CD8-positive, alpha-beta memory T cell (primary cell): ENCODE results near the gene TNRC18. TPM values are rescaled to one million over a fixed set of nuclear protein-coding genes. Genes with fewer than 3 reads are reported as not detected.

Experiments used
- CTCF ChIA-PET: fragments of 350-600 bp; sonication (Branson Sonifier 250); formaldehyde crosslinking; loops from one replicate; lab custom pipeline; 2021; ENCODE audit warnings: antibody characterized with exemption; lab: Charles Lee
- POLR2A ChIA-PET: fragments of 350-600 bp; sonication (Branson Sonifier 250); formaldehyde crosslinking; loops from one replicate; lab custom pipeline; 2021; ENCODE audit warnings: antibody characterized with exemption; lab: Charles Lee
- DNase-seq, 5 donors: peaks; one replicate each; pipeline versions ENCODE4 v3.0.0 to v3.0.0-alpha.2; 2020 to 2022; ENCODE audit warnings: mixed read lengths in 1 of 5
- H3K27ac ChIP-seq: one replicate; pipeline ENCODE4 v1.7.0; 2013; ENCODE audit warnings: low read depth, mild to moderate bottlenecking, low read length, moderate library complexity
- H3K27me3 ChIP-seq: 2 replicates; pipeline ENCODE4 v1.7.0; 2013; ENCODE audit warnings: low read length, mild to moderate bottlenecking; ENCODE audit not compliant: insufficient read depth, poor library complexity, severe bottlenecking
- H3K36me3 ChIP-seq: 2 replicates; pipeline ENCODE4 v1.7.0; 2013; ENCODE audit warnings: mild to moderate bottlenecking, low read length, moderate library complexity; ENCODE audit not compliant: insufficient read depth
- H3K4me1 ChIP-seq: 2 replicates; pipeline ENCODE4 v1.7.0; 2013; ENCODE audit warnings: mild to moderate bottlenecking, low read length, moderate library complexity; ENCODE audit not compliant: insufficient read depth
- H3K4me3 ChIP-seq: 2 replicates; pipeline ENCODE4 v1.7.0; 2013; ENCODE audit warnings: mild to moderate bottlenecking, low read length
- H3K9me3 ChIP-seq: 2 replicates; pipeline ENCODE4 v1.7.0; 2013; ENCODE audit warnings: mild to moderate bottlenecking, low read length
- H3K27ac Mint-ChIP-seq, 8 donors: one replicate each; pipeline ENCODE4 v1.8.0; 2020 to 2021; ENCODE audit warnings: mixed read lengths in 8 of 8, mild to moderate bottlenecking in 6 of 8, inconsistent platforms in 3 of 8, moderate library complexity in 3 of 8
- H3K27me3 Mint-ChIP-seq, 2 donors: one replicate each; pipeline ENCODE4 v1.8.0; 2020 to 2021; ENCODE audit warnings: mixed read lengths in 2 of 2, mild to moderate bottlenecking in 1 of 2, moderate library complexity in 1 of 2
- H3K36me3 Mint-ChIP-seq, 3 donors: one replicate each; pipeline ENCODE4 v1.8.0; 2020 to 2021; ENCODE audit warnings: mixed read lengths in 3 of 3, inconsistent platforms in 1 of 3, mild to moderate bottlenecking in 1 of 3
- H3K4me1 Mint-ChIP-seq, 3 donors: one replicate each; pipeline ENCODE4 v1.8.0; 2020 to 2021; ENCODE audit warnings: mixed read lengths in 3 of 3, inconsistent platforms in 1 of 3, mild to moderate bottlenecking in 1 of 3
- H3K4me3 Mint-ChIP-seq, 7 donors: one replicate each; pipeline ENCODE4 v1.8.0; 2020 to 2021; ENCODE audit warnings: mixed read lengths in 7 of 7, mild to moderate bottlenecking in 6 of 7, moderate library complexity in 4 of 7, inconsistent platforms in 2 of 7
- H3K9me3 Mint-ChIP-seq, 5 donors: one replicate each; pipeline ENCODE4 v1.8.0; 2020 to 2022; ENCODE audit warnings: mixed read lengths in 5 of 5, mild to moderate bottlenecking in 3 of 5, moderate library complexity in 2 of 5, inconsistent platforms in 1 of 5
- polyA plus RNA-seq: library from polyadenylated mRNA; unstranded; fragments of 300-500 nt; fragmentation: Illumina TruSeq; gene quantifications from one replicate; pipeline ENCODE4 v1.2.3, GENCODE V29; 2021
- total RNA-seq, 2 experiments: library from RNA; stranded (reverse); gene quantifications; one replicate each; pipeline ENCODE4 v1.2.3, GENCODE V29; 2021

The TNRC18 gene
- total and polyA plus RNA-seq, 3 experiments from 2014 or later: 2.1 to 47.4 (median 44.7) TPM

DNA sequence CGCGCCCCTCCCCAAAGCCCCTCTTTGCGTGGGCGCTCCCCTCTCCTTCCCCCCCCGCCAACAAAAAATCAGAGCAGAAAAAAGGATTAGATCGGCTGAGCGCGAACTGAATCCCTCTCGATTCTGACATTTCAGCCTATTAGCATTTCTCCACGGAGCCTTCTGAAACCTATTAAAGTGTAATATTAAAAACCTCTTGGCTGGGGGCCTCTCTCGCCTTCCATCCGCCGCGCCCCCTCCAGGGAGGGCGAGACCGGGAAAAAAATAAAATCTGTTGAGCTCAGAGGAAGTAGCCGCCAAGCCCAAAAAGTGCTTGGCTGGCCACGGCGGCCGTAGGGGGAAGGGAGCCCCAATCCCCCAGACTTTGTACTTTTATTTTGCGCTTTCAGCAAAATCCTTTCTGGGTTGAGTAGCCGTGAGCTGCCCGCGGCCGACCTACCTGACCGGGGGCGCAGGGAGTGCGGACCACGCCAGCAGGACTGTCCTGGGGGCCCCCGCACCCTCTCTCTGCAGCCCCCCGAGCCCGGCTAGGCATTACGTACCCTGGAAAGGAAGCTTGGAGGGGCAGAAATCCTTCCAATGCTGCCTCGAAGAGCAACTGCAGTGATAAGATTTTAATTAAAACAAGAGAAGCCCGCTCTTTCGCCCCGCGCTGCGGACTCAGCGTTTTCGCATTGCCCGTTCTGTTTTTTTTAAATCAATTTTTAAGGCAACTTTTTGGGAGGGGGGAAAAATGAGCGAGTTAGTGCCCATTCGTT is 1.3 kb upstream of the TNRC18 start:
- Mint-ChIP-seq H3K27me3 (peaks cover 52 to 62% of the 10 kb centered on the region in 2 donors), H3K27ac (peak overlapping the region in 3 of 8 donors; percentile 14 to 83 (median 76))
- POLR2A ChIA-PET: interaction anchor here (1.0 kb wide), 1 partner anchor 28 kb away, joined by 3 read pairs; no protein-coding TSS in a partner anchor

GRCh38 chr7:5423976-5424748 is 528 bp upstream of the TNRC18 start:
- peaks cover 66% of the 10 kb centered on the region for H3K27me3 ChIP-seq
- no peaks in the 10 kb centered on the region for H3K9me3 ChIP-seq
- peaks cover 33 to 76% (median 44%) of the 10 kb centered on the region in 3 donors for H3K4me1 Mint-ChIP-seq
- CTCF ChIA-PET: interaction anchor here (1.9 to 2.3 kb wide), 3 partner anchors 13 to 58 kb away, joined by 5 to 10 read pairs (median 8); no protein-coding TSS in a partner anchor
- peak in 4 of 5 donors; percentile 26 to 64 (median 42) for DNase-seq
- peaks cover 0 to 5% (median 0%) of the 10 kb centered on the region in 5 donors for H3K9me3 Mint-ChIP-seq
- H3K27me3 Mint-ChIP-seq: peaks cover 48 to 62% of the 10 kb centered on the region in 2 donors
- H3K4me3 Mint-ChIP-seq: peak overlapping the region; percentile 76 to 89 (median 83)
- H3K27ac ChIP-seq: peak overlapping the region; percentile 85
- H3K27ac Mint-ChIP-seq: peak overlapping the region in 5 of 8 donors; percentile 38 to 83 (median 53)
- POLR2A ChIA-PET: interaction anchor here (1.0 to 3.4 kb wide), 2 partner anchors 27 kb away, joined by 3 to 16 read pairs; no protein-coding TSS in a partner anchor
- H3K36me3 Mint-ChIP-seq: no peaks in the 10 kb centered on the region
- peaks cover 62% of the 10 kb centered on the region for H3K4me1 ChIP-seq
- peak overlapping the region; percentile 37 for H3K4me3 ChIP-seq
- no peaks in the 10 kb centered on the region for H3K36me3 ChIP-seq

More for the DNA sequence above, 1.3 kb upstream of the TNRC18 start:
- Mint-ChIP-seq H3K36me3 (no peaks in the 10 kb centered on the region), H3K9me3 (peaks cover 0 to 5% (median 0%) of the 10 kb centered on the region in 5 donors), H3K4me1 (peaks cover 36 to 76% (median 49%) of the 10 kb centered on the region in 3 donors), H3K4me3 (peak overlapping the region; percentile 19 to 89 (median 76))
- H3K4me1 ChIP-seq: peaks cover 61% of the 10 kb centered on the region
- H3K9me3 ChIP-seq: no peaks in the 10 kb centered on the region
- H3K4me3 ChIP-seq: no peak overlapping the region
- H3K27ac ChIP-seq: peak overlapping the region; percentile 85
- no peak for DNase-seq
- peaks cover 66% of the 10 kb centered on the region for H3K27me3 ChIP-seq
- H3K36me3 ChIP-seq: no peaks in the 10 kb centered on the region
- CTCF ChIA-PET: interaction anchor here (0.8 to 2.3 kb wide), 4 partner anchors 12 to 185 kb away, joined by 3 to 8 read pairs (median 4); no protein-coding TSS in a partner anchor

DNA sequence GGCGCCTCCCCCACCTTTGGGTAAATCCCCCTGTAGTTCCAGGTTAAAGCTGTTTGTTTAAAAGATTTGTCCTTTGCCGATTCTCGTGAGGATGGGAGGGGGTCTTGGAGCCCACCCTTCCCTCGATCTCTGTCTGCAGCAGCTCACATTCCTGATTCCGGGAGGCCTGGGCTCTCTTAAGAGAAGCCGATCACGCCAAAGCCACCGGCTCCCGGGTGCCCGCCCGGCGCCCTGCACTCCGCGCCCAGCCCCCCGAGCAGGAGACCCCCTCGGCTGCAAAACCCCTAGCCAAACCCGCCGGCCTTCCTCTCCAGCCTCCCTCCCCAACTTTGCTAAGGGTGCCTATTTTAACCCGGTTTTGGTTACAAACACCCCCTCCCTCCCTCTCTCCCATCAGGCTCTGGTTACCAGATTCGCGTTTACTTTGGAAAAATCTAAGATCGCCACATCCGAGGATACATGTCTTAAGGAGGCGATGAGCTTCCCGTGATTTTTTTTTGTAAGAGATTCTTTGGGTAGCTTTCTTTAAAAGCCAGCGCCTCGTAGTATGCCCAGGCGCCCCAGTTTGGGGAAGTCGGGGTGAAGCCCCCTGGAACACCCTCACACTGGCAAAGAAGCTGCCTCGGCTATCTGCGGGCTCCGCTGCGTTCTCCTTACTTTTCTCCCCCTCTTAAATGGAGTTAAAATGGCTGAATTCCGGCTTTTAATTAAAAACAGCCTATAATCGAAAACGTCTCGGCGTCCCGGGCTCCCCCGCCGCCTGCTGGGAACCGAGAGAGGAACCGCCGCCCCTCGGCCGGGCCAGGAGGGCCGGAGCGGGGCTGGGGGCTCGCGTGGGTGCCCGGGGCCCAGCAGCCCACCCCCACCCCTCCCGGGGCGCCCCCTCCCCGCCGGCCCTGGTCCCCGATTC is 983 bp downstream of the TNRC18 start:
- Histone ChIP-seq H3K27me3 (peaks cover 66% of the 10 kb centered on the region), H3K9me3 (no peaks in the 10 kb centered on the region), H3K4me1 (peaks cover 57% of the 10 kb centered on the region), H3K27ac (peak overlapping the region; percentile 74), H3K36me3 (no peaks in the 10 kb centered on the region), H3K4me3 (peak overlapping the region; percentile 73)
- peaks cover 56 to 70% of the 10 kb centered on the region in 2 donors for H3K27me3 Mint-ChIP-seq
- H3K27ac Mint-ChIP-seq: peak overlapping the region in 3 of 8 donors; percentile 3 to 43 (median 27)
- peaks cover 0 to 5% (median 0%) of the 10 kb centered on the region in 5 donors for H3K9me3 Mint-ChIP-seq
- peak overlapping the region; percentile 56 to 85 (median 77) for H3K4me3 Mint-ChIP-seq
- CTCF ChIA-PET: interaction anchor here (1.0 to 2.0 kb wide), 5 partner anchors 11 to 136 kb away, joined by 4 to 13 read pairs (median 4); no protein-coding TSS in a partner anchor
- H3K4me1 Mint-ChIP-seq: peaks cover 38 to 80% (median 48%) of the 10 kb centered on the region in 3 donors
- DNase-seq: no peak
- no peaks in the 10 kb centered on the region for H3K36me3 Mint-ChIP-seq
- POLR2A ChIA-PET: interaction anchor here (0.6 to 3.4 kb wide), 2 partner anchors 26 to 377 kb away, joined by 3 to 16 read pairs; no protein-coding TSS in a partner anchor

GRCh38 chr7:5421714-5422395 is 1.8 kb downstream of the TNRC18 start:
- ChIA-PET POLR2A (interaction anchor here (0.6 to 3.4 kb wide), 2 partner anchors 25 to 377 kb away, joined by 3 to 16 read pairs; no protein-coding TSS in a partner anchor), CTCF (interaction anchor here (1.0 to 2.0 kb wide), 5 partner anchors 10 to 137 kb away, joined by 4 to 13 read pairs (median 4); no protein-coding TSS in a partner anchor)
- peaks cover 62% of the 10 kb centered on the region for H3K27me3 ChIP-seq
- no peaks in the 10 kb centered on the region for H3K36me3 ChIP-seq
- H3K27ac Mint-ChIP-seq: peak overlapping the region in 1 of 8 donors; percentile 42
- H3K9me3 Mint-ChIP-seq: no peaks in the 10 kb centered on the region
- H3K4me3 ChIP-seq: peak overlapping the region; percentile 73
- peaks cover 57 to 70% of the 10 kb centered on the region in 2 donors for H3K27me3 Mint-ChIP-seq
- no peak for DNase-seq
- peak overlapping the region; percentile 74 for H3K27ac ChIP-seq
- H3K36me3 Mint-ChIP-seq: no peaks in the 10 kb centered on the region
- peaks cover 57% of the 10 kb centered on the region for H3K4me1 ChIP-seq
- no peaks in the 10 kb centered on the region for H3K9me3 ChIP-seq
- H3K4me1 Mint-ChIP-seq: peaks cover 36 to 72% (median 48%) of the 10 kb centered on the region in 3 donors
- H3K4me3 Mint-ChIP-seq: peak overlapping the region; percentile 66 to 85 (median 77)

DNA sequence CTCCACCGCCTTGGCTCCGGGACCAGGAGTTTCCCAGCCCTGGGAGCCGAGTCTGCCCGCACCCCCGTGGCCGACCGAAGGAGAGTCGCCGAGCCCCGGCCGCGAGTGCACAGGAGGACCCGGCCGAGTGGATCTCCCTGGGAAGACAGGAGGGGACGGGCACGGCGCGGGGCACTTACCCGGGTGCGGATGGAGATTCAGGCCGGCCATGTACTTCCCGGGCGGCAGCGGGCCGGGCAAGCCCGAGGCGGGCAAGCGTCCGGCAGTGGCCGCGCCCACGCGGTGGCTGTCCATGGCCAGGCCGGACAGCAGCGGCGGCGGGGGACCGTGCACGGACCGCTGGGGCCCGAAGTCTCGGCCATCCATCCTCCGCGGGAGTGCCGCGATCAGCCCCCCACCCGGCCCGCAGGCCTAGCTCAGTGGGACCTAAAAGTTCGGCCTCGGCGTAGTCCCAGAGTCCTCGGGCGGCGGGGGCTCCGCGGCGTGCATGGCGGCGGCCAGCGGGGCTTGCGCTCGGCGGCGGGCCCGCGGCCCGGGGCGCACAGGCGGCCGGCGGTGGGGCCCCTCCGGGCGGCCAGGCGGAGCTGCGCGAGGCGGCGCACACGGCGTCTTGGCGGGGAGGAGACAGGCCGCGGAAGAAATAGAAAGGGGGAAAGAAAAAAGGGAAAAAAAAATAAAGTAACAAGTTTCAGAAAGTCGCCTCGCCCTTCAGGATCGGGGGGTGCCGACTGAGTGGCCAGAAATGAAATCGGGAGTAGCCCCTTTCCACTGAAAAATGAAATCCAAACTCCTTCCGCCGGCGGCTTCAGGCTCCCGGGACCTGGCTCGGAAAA is 2.5 kb downstream of the TNRC18 start:
- no peaks in the 10 kb centered on the region for H3K9me3 Mint-ChIP-seq
- peaks cover 36 to 66% (median 46%) of the 10 kb centered on the region in 3 donors for H3K4me1 Mint-ChIP-seq
- ChIA-PET CTCF (interaction anchor here (1.4 to 1.9 kb wide), 2 partner anchors 24 to 137 kb away, joined by 4 to 13 read pairs; no protein-coding TSS in a partner anchor), POLR2A (interaction anchor here (3.4 kb wide), 1 partner anchor 24 kb away, joined by 16 read pairs; no protein-coding TSS in a partner anchor)
- Histone ChIP-seq H3K27me3 (peaks cover 62% of the 10 kb centered on the region), H3K9me3 (no peaks in the 10 kb centered on the region), H3K36me3 (no peaks in the 10 kb centered on the region), H3K4me1 (peaks cover 57% of the 10 kb centered on the region), H3K27ac (peak overlapping the region; percentile 74), H3K4me3 (peak overlapping the region; percentile 73)
- peak in 1 of 5 donors; percentile 19 for DNase-seq
- peaks cover 58 to 64% of the 10 kb centered on the region in 2 donors for H3K27me3 Mint-ChIP-seq
- peak overlapping the region in 2 of 8 donors; percentile 24 to 42 for H3K27ac Mint-ChIP-seq
- no peaks in the 10 kb centered on the region for H3K36me3 Mint-ChIP-seq
- peak overlapping the region; percentile 66 to 88 (median 77) for H3K4me3 Mint-ChIP-seq
